T-helper 2 cell treated with Interferon-gamma antibody and Interleukin-4, amounts not matched to agents 100 ng/mL and 5 ng/mL, for 36 hours (primary cell): ENCODE measurements around the gene NLGN4X. TPM values are rescaled to one million over a fixed set of nuclear protein-coding genes. Genes with fewer than 3 reads are reported as not detected.

ENCODE experiments used
- intact Hi-C: fragments of 100-400 bp; cut with micrococcal nuclease; formaldehyde crosslinking; loops from one replicate; pipeline ENCODE4 v1.15.1; 2023
- total RNA-seq: library from RNA; stranded (reverse); gene quantifications from 2 replicates; pipeline ENCODE4 v1.2.3, GENCODE V29; 2022

NLGN4X gene
- total RNA-seq, 1 donor from 2014 or later: not detected

- intact Hi-C loops: no loop called here
Measured at GRCh38 chrX:5876984-5877596, 351.6 kb downstream of the NLGN4X start.

- intact Hi-C loops: no loop called here
Measured at GRCh38 chrX:5870238-5870637, 358.4 kb downstream of the NLGN4X start.

GRCh38 chrX:5869786-5870185 is 358.9 kb downstream of the NLGN4X start:
- intact Hi-C loops: no loop called here

GRCh38 chrX:5867778-5868177 is 360.9 kb downstream of the NLGN4X start:
- intact Hi-C loops: no loop called here

DNA sequence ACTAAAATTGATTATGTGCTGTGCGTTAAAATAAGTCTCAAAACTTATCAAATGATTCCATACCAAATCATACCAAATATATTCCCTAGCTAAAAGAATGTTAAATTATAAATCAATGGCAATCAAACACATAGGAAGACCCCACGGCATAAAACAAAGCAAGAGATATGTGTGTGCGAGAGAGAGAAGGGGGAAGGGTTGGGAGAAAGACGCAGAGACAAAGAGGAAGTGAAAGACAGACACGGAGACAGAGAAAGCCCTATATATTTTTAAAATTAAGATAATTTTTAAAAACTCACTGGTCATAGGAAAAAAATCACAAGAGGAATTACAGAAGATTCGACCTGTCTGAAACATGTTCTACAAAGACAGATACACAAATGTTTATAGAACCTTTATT is 371.4 kb downstream of the NLGN4X start:
- intact Hi-C loops: no loop called here

- intact Hi-C loops: no loop called here
Measured at GRCh38 chrX:5852941-5853340, 375.7 kb downstream of the NLGN4X start.

DNA sequence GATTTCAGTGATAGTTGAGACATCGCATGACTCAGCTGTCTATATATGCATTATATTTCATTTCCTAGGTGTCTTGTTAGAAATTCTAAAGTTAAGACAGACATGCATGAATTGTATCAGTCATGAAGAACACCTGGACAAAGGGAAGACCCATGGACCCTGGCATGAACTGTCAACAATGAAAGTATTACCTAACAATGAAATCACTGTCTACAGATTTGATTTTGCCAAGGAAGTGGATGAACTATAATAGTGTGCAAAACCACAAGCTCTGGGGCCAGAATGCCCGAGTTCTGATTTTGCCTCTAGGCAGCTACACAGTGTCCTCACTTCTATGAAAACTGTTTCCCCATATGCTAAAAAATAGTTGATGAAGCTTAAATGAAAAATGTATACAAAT is 386.1 kb downstream of the NLGN4X start:
- intact Hi-C loops: no loop called here
